Measurements from ENCODE around the gene NAT9. TPM values are rescaled to one million over a fixed set of nuclear protein-coding genes. Genes with fewer than 3 reads are reported as not detected.

NAT9 gene
- total RNA-seq, 1 experiment from 2014 or later, result 63.5 TPM

- H3K4me3 Mint-ChIP-seq, result no peak overlapping the region
- no peaks in the 10 kb centered on the region for H3K9me3 Mint-ChIP-seq
- WGBS (ENCODE audit: extremely low coverage, insufficient read length, low lambda C conversion rate), result no CpG with 5 or more reads among the region's 13 CpGs
These were observed 4.1 kb downstream of the NAT9 start for GRCh38 chr17:74772053-74772452.

More at GRCh38 chr17:74772053-74772452, 4.1 kb downstream of the NAT9 start:
- peaks cover 10% of the 10 kb centered on the region for H3K23me2 ChIP-seq (ENCODE audit: insufficient read length, low read depth, low read length, poor library complexity, severe bottlenecking)
- no peak overlapping the region for H2BK20ac ChIP-seq (ENCODE audit: low read depth, low read length, poor library complexity, severe bottlenecking)
- H3K9ac ChIP-seq (ENCODE audit: extremely low read depth, insufficient read length, low read length), result no peak overlapping the region
- no peak overlapping the region for H3K56ac ChIP-seq (ENCODE audit: insufficient read length, low read depth, low read length)
- no peaks in the 10 kb centered on the region for H4K20me1 ChIP-seq (ENCODE audit: control insufficient read depth, insufficient read depth, insufficient read length)
- no peaks in the 10 kb centered on the region for H3K27me3 ChIP-seq (ENCODE audit: insufficient read depth, low read length)
- H3K27me3 Mint-ChIP-seq (ENCODE audit: low read depth), result no peaks in the 10 kb centered on the region
- no peak overlapping the region for H3K27ac ChIP-seq (ENCODE audit: insufficient read length, low read depth, low read length)
- H3T11ph ChIP-seq (ENCODE audit: low read length), result no peak overlapping the region
- H3K27ac Mint-ChIP-seq, result no peak overlapping the region
- H2AFZ ChIP-seq (ENCODE audit: low read length), result no peak overlapping the region
- no peak overlapping the region for H4K8ac ChIP-seq (replicated peaks; ENCODE audit: insufficient read length, low read depth, low read length)
- H4K91ac ChIP-seq (ENCODE audit: insufficient read length, low read depth, low read length), result no peak overlapping the region
- no peak overlapping the region for H3K23ac ChIP-seq (ENCODE audit: insufficient read length, low read depth, low read length)
- no peak for DNase-seq
- TF ChIP-seq CTCF (conservative IDR thresholded peaks at IDR 0.05), result no peak
- H3K36me3 Mint-ChIP-seq (ENCODE audit: insufficient read depth in 1 of 3, low read depth in 3 of 3), result peaks cover 27 to 60% (median 55%) of the 10 kb centered on the region in 3 experiments; a peak in 6 of 7 replicates
- no peak overlapping the region for H2AK5ac ChIP-seq (ENCODE audit: insufficient read length, low read length)
- H3K14ac ChIP-seq (ENCODE audit: insufficient read depth, low read length), result no peak overlapping the region
- H3K4me1 ChIP-seq (ENCODE audit: insufficient read depth, low read length), result no peaks in the 10 kb centered on the region; the same call in 1 of the 2 replicates
- no peak overlapping the region for H2BK12ac ChIP-seq (ENCODE audit: insufficient read length, low read depth, low read length)
- H3K79me2 ChIP-seq (ENCODE audit: insufficient read depth, low read length), result no peaks in the 10 kb centered on the region
- H3K18ac ChIP-seq (ENCODE audit: insufficient read length, low read depth, low read length), result no peak overlapping the region
- H2BK5ac ChIP-seq (ENCODE audit: insufficient read length, low read length), result no peak overlapping the region
- H2BK120ac ChIP-seq (ENCODE audit: low read depth, low read length, poor library complexity, severe bottlenecking), result no peak overlapping the region
- no peak overlapping the region for H3K4me2 ChIP-seq (ENCODE audit: insufficient read depth, insufficient read length, low read length)
- no peak overlapping the region for H2BK15ac ChIP-seq (ENCODE audit: low read depth, low read length)
- no peak overlapping the region for H3K4ac ChIP-seq (ENCODE audit: low read depth, low read length)
- H3K9me3 ChIP-seq (ENCODE audit: control insufficient read depth, low read depth, low read length), result no peaks in the 10 kb centered on the region
- no peaks in the 10 kb centered on the region for H3K79me1 ChIP-seq (ENCODE audit: insufficient read depth, low read depth, low read length, poor library complexity, severe bottlenecking)
- no peak overlapping the region for H4K5ac ChIP-seq (ENCODE audit: insufficient read length, low read depth, low read length)
- peaks cover 9 to 28% of the 10 kb centered on the region in 2 experiments for H3K4me1 Mint-ChIP-seq
